ENCODE results near the gene TNFAIP8L3.

TNFAIP8L3 gene

DNA sequence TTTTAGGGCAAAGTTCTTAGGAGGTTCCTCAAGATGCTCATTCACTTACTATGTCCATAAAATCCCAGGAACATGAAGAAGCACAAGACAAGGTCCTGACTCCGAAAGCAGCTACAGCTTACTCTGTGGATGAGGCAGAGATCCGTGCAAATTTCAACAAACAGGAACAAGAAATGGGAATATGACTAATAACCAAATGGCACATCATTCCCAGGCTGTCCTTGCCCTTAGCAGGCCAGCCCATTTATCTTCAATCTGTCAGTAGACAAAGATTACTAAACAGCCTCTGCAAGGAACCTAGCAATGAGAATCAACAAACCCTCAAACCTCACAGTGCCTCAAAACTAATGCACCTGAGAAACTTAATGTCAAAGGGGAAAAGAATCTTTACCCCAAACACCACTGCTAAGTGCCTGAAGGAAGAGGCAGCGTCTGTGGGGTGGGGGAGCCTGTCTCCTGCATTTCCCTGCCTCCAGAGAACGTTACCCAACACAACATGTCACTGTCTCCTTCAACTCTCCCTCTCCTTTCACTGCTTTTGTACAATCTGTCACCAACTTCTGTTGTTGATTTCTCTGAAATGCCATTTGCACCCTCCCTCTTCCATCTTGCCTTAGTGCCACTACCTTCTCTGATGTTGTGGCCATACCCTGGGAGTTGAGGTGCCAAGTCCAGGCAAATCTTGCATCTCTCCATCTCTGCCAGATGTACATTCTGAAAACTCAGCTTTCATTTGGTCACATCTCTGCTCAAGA lies 4.8 kb downstream of the TNFAIP8L3 start:
- no peak for DNase-seq (ENCODE audit: low spot score)

DNA sequence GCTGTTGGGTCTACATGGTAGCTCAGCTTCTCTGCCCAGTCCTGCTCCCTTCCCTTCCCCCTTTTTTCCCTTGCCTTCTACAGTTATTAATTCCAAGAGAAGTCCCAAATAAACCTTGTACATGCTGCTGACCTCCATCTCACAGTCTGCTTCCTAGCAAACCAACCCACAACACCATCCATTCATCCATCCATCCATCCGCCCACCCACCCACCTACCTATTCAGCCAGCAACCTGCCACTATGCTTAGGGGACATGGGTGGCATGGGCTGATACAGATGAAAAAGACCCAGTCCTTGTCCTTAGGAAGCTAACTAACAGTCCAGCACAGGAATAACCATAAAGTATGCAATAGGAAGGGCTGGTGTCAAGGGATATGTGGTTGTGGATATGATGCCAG lies 5.7 kb downstream of the TNFAIP8L3 start:
- DNase-seq (ENCODE audit: low spot score) = no peak

DNA sequence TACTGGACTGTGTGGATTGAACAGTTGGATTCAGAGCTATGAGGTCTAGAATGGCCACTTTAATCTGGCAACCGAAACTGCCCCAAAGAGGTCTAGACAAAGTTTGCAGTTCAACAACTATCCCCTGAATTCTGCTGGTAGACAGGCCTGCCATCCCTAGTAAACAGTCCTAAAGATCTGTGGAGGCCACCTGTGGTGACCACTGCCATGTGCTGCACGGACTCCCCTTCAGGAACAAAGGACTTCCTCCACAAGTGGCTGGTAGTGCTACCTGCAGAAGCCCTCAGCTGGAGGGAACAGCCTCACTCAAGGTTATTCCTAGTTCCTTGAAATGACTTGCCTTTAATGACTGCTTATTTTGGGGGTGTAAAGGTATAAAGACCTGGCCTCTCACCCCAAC lies 6.1 kb downstream of the TNFAIP8L3 start:
- DNase-seq (ENCODE audit: low spot score) = no peak

DNA sequence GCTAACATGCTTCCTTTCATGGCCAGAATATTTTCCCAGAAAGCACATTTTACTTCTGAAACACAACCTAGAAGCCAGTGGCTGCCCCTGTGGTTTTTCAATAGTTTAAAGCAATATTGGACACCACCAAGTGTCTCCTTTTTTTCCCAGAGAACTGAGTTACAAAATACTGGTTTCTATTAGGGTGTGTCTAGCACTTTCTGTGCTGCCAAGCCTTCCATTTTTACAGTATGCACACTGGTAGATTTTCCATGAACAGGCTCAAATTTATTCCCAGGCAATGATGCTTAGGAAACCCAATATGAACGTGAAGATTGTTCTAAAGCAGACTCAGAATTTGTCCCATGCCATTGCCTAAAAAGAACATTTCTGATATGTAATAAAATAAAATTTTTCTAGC lies 7.2 kb downstream of the TNFAIP8L3 start:
- no peak for DNase-seq (ENCODE audit: low spot score)

DNA sequence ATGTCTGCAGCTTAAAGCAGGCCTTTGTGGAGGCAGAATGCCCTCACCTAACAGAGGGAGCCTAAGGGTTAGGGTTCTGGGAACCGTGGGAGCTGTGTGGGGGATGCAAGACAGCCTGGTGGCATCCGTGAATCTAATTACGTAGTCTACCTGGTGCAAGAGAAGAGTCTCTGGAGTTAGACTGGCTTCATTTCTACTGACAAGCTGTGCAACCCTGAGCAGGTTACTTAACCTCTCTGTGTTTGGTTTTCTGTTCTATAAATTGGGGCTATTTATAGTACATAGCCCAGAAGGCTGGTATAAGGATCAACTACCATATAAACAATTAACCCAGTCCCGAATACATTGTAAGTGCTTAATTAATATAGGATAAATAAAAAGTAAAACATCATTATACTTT lies 8.3 kb downstream of the TNFAIP8L3 start:
- DNase-seq (ENCODE audit: low spot score) = no peak

GRCh38 chr15:51085764-51086163 lies 8.9 kb downstream of the TNFAIP8L3 start:
- DNase-seq (ENCODE audit: low spot score) = peak; percentile 2

DNA sequence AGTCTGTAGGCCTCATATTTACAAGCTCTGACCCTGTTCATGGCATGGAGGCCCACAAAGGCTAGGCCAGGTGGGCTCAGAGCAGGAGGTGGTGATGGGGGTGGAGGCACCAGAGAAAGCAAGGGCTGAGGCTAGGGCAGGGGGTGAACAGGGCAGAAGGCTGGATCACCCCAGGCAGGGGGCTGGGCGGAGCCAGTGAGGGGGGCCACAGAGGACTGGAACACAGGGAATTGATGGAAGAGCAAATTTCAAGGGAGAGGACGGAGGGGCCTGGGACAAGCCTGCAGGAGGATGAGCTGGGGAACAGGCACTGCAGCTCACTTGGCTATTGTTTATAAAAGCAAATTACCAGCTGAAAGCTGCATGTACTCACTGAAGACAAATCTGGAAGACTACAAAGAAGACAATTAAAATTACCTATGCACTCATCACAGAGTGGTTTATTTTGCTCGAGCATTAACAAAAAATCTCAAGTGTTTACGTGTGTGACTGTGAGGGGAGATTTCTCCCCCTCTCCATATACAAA lies 11.0 kb downstream of the TNFAIP8L3 start:
- DNase-seq (ENCODE audit: low spot score) = no peak

DNA sequence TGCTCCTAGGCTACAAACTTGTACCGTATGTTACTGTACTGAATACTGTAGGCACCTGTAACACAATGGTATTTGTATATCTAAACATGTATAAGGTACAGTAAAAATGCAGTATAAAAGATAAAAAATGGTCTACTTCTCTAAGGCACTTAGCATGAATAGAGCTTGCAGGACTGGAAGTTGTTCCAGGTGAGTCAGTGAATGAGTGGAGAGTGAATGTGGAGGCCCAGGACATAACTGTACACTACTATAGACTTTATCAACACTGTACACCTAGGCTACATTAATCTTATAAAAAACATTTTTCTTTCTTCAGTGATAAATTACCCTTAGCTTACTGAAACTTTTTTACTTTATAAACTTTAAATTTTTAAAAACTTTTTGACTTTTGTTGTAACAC lies 12.5 kb downstream of the TNFAIP8L3 start:
- DNase-seq (ENCODE audit: low spot score) = no peak

- no peak for DNase-seq (ENCODE audit: low spot score)
These were observed 14.4 kb downstream of the TNFAIP8L3 start for GRCh38 chr15:51080286-51080685.

GRCh38 chr15:51079226-51079625 lies 15.5 kb downstream of the TNFAIP8L3 start:
- DNase-seq (ENCODE audit: low spot score) = no peak

DNA sequence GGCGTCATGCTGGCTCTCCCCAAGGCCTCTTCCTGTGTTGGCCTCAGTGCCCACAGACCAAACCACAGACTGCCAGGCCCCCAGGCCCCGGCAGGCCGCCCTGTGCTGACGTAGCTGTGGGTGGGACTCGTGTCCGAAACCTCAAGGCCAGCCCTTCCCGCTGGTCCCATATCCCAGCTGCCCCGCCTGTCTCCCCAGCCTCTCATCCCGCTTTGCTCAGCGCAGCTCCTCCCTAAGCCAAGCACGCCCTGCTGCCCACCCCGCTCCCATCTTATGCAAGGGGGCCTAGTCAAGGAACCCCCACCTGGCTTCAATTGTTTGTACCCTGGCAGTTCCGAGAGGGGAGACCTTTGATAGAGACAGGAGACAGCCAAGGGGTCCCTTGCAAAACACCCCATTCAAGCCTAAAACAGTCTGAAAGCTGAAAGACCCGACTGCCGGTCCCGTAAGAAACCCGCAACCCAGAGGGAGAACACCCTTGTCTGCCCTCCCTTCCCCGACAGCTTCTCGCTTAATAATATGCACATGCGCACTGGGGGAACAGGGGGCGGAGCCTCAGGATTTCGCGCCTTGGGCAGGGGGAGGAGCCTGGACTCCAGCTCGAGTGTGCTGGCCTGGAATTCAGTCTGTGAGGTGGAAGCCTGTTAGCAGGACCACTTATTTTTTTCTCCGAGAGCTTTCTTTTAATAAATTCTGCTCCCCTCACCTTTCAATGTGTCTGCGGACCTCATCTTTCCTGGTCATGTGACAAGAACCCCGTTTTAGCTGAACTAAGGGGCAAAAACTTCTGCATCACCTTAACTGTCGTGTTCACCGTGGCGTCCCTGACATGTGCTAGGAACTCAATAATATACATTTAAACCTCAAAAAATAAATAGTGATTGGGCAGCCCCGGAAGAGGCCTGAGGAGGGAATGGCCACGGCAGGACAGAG lies 17.2 kb downstream of the TNFAIP8L3 start:
- DNase-seq (ENCODE audit: low spot score) = no peak

DNA sequence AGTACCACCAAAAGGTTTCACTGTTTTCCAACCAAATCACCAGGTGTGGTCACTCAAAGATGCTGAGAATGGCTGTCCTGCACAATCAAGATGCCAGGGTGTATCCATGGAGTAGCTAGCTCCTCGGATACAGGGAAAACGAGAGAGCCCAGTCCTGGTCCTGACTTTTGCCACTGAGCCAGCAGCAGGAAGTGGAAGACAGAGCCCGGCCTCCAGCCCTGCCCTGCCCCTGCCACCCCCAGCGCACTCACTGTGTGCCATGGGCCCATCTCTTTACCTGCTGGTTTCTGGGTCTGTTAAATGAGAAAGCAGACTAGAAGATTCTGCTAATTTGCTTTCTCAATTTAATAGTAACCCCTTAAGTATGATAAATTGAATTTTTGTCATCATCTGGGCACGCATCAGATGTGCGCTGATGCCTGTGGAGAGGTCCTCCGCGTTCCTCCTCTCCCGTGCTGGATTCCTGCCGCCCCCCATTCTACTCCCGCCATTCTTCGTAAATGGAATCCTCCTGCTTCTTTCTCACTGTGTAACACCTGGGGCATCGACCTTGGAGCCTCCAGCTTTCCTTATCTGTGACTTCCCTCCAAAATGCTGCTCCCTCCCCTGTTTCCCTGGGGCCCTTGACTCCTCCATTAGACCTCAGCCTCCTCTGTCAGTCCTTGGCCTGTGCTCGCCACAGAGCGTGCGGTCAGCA lies 18.0 kb downstream of the TNFAIP8L3 start:
- DNase-seq (ENCODE audit: low spot score) = no peak

- DNase-seq (ENCODE audit: low spot score) = no peak
These were observed 18.7 kb downstream of the TNFAIP8L3 start for GRCh38 chr15:51075826-51076523.

DNA sequence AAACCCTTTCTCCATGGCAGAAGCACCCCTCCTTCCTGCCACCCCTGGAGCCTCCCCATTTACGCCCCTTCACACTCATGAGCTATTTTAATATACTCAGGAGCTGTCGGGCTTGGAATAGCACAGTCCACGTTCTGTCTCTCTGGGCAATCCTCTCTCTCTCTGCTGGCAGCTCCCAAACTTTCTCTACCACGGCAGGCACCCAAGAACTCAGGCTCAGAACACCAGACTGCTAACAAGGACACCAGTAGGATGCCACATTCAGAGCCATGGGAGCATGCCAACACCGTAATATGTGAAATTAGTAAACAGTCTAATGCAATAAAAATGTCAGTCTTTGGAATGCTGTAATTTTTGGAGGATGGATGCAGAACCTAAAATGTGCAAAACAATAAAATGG lies 19.3 kb downstream of the TNFAIP8L3 start:
- DNase-seq (ENCODE audit: low spot score) = no peak

DNA sequence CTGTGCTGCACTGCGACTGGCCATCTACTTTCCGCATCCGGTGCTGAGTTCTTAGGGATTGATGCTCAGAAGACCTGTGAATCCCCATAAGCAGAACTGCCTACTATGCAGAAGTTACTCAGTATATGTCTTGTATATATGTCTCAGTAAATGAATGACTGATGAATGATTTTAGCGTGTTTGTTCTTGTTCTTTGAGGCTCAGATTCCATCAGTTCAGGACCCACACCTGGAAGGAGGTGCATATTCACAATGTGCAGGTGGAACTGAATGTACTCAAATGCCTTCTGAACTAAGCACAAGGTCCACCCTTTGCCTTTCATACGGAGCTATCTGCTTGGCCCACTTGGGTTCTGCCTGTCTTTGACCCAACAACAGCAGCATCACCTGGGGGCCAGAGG lies 19.8 kb downstream of the TNFAIP8L3 start:
- DNase-seq (ENCODE audit: low spot score) = no peak

DNA sequence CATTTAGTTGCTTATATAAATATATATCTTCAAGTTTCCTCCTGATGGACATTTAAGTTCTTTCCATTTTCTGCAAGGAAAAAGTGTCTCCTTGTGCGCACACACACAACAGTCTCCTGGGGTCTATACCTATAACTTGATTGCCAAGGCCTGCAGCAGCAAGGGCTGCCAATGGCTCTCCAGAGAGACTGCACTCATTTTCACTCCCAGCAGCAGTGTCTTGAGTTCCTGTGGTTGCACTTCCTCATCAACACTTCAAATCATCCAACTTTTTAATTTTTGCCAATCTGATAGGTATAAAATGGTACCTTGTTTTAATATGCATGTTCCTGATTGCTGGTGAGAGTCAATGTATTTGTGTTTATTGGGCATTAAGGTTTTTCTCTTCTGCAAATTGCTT lies 23.1 kb downstream of the TNFAIP8L3 start:
- DNase-seq (ENCODE audit: low spot score) = no peak

GRCh38 chr15:51069983-51070382 lies 24.7 kb downstream of the TNFAIP8L3 start:
- DNase-seq (ENCODE audit: low spot score) = no peak

DNA sequence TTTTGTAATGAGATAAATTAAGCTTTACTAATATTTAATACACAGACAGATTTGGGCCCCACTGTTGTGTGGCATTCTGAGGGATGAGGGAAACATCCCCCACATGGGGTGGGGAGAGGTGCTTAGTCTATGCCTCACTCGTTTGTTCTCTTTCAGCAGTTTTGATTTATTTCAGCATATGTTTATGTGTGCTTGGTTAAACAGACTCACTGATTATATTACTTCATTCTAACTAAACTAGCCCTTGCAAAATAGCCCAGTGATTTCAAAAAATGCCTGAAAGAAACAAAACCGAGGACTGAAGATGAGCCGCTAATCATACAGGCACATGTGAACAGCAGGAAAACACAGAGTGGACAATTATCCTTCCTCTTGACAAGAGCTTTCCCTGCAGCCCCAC lies 27.2 kb downstream of the TNFAIP8L3 start:
- no peak for DNase-seq (ENCODE audit: low spot score)

DNA sequence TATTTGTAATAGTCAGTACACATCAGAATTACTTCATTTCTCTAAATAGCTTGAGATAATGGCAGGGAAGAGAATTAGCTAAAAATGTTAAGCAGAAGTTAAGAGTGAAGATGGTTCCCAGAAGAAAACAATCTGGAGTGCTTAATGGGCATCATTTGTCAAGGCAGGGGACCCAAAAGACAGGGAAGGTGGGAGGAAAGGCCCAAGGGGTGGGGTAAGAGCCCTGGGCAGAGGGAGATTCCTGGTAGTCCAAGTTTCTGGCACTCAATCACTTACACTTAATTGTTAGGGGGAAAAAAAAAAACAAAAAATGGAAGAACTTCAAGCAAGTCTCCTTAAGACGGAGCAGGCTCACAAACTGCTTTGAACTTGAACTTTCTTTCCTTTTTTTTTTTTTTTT lies 28.9 kb downstream of the TNFAIP8L3 start:
- no peak for DNase-seq (ENCODE audit: low spot score)

DNA sequence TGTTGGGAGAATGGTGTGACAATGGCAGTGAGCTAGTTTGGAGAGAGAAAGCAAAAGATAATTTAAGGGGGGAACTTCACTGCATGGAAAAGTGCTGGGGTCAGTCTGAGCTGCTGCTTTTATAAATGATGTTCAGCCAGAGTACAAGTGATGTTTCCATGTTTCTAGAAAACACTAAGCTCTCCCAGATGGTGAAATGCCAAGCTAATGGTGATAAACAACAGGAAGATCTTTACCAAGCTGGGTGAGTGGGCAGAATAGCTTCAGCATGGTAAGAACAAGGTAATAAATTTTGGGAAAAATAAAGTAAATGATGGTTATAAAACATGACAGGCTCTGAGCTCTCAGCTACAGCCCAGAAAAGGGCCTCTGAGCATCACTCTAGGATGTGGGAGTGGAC lies 29.4 kb downstream of the TNFAIP8L3 start:
- no peak for DNase-seq (ENCODE audit: low spot score)

DNA sequence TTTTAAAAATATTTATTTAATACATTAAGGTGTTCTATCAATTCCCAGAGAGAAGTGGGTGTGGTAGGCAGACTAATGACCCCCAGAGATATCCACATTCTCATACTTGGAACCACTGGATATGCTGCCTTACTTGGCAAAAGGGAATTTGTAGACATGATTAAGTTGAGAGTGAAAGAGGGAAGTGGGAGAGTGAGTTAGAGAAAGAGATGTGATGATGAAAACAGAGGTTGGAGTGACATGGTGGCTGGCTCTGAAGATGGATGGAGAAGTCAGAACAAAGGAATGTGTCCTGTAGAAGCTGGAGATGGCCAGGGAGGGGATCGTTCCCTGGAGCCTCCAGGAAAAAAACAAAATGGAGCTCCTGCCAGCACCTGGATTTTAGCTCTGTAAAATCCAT lies 32.0 kb downstream of the TNFAIP8L3 start:
- no peak for DNase-seq (ENCODE audit: low spot score)

All from RKO (cell line).